DMS 273 (cell line): ENCODE data around the gene RHOV.
"Not testable (repeated sequence)": the region's sequence is repeated elsewhere in the genome, so short reads cannot be mapped to it uniquely, and the experiment has no call there.

ENCODE experiments used
- DNase-seq: peaks from one replicate; lab custom pipeline; 2025; ENCODE audit not compliant: unreplicated experiment; lab: John Stamatoyannopoulos, UW

RHOV gene

DNA sequence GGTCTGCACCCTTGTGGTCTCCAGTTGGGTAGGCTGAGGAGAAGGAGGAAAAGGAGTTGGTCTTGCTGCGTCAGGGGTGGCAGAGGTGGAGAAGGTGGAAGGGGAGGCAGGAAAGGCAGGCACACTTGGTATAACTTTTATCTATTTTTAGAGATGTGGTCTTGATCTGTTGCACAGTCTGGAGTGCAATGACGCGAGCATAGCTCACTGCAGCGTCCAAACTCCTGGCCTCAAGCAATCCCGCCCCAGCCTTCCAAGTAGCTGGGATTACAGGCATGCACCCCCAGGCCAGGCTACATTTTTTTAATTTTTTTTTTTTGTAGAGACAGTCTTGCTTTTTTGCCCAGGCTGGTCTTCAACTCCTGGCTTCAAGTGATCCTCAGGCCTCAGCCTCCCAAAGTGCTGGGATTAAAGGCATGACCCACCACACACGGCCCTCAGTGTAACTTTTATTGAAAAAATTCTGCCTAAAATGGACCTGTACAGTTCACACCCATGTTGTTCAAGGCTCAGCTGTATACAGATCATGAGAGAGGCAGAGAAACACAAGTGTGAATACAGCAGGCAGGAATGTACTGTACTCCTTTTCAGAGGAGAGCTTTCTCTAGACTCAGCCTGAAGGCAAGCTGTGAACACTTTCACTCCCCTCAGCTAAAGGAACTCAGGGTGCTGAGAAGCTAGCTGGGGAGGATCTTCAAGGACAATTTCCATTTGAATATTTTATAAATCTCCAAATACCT lies 2.1 kb upstream of the RHOV start:
- DNase-seq: no peak

- no peak for DNase-seq
These were observed 992 bp downstream of the RHOV start for GRCh38 chr15:40872791-40873693.

- no peak for DNase-seq
These were observed 2.1 kb downstream of the RHOV start for GRCh38 chr15:40871749-40872617.

DNA sequence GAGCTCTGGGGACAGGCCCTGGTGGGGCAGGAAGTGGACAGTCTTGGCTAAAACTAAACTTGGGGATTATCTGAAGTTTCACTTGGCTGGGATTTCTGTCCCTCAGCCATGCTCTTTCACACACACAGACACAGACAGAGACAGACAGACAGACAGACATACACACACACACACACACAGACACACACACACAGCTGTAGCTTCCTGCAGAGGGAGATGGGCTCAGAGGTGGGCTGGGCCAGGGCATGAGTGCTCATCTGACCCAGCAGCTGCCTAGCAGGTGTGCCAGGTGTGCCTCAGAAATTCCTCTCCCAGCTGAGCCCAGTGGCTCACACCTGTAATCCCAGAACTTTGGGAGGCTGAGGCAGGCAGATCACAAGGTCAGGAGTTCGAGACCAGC lies 3.3 kb downstream of the RHOV start:
- DNase-seq: no peak

DNA sequence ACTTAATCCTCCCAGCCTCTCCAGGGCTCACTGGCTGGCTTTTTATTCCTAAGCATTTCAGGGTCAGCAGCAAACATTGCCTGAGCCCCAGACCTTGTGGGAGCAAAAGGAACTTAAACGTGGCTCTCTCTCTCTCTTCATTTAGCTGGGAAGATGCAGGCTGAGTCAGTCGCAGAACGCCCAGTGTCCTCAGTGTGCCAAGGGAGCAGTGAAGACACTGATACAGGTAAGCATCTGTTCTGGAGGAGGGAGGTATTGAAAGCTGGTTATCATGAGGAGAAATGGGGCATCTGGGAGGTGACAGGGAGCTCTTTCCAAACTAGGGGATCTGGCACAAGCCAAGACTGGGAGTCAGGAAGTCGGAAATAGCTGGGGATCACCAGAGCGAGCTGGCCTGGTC lies 4.3 kb downstream of the RHOV start:
- DNase-seq: no peak

GRCh38 chr15:40867199-40867598 lies 6.8 kb downstream of the RHOV start:
- no peak for DNase-seq

DNA sequence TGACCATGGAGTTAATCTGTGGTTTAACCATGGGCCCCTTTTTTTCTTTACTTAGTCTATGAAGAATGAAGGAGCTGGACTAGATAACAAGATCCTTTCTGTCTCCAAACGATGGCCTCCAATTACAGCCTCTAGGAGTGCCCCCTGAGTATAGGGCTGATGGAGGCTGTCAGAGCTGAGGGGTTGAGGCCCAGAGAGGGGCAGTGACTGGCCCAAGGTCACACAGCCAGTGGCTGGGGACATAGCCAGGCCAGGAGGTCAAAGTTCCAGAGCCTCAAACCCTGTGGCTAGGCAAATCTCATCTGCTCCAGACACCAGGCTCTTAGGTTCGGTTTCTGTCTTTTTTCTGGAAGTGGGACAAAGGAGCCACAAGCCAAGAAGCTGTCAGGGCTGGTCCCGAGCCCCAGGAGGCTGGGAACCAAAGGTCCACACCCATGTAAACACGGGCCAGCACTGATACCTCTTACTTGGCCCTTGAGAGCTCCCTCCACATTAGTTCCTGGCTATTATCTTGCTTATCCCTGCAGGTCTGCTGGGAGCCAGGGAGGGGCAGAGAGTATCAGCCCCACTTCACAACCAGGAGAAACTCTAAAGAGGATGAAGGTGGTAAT lies 10.3 kb downstream of the RHOV start:
- DNase-seq: no peak

- not testable (repeated sequence) for DNase-seq
These were observed 12.9 kb downstream of the RHOV start for GRCh38 chr15:40861147-40861546.

GRCh38 chr15:40859206-40859851 lies 14.7 kb downstream of the RHOV start:
- DNase-seq: peak; percentile 83

GRCh38 chr15:40858706-40859105 lies 15.3 kb downstream of the RHOV start:
- no peak for DNase-seq

GRCh38 chr15:40857601-40858341 lies 16.3 kb downstream of the RHOV start:
- DNase-seq: peak; percentile 79

DNA sequence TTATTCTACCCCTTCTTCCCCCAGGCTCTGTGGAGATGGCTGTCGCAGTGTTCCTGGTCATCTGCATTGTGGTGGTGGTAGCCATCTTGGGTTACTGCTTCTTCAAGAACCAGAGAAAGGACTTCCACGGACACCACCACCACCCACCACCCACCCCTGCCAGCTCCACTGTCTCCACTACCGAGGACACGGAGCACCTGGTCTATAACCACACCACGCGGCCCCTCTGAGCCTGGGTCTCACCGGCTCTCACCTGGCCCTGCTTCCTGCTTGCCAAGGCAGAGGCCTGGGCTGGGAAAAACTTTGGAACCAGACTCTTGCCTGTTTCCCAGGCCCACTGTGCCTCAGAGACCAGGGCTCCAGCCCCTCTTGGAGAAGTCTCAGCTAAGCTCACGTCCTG lies 17.3 kb downstream of the RHOV start:
- DNase-seq: no peak

DNA sequence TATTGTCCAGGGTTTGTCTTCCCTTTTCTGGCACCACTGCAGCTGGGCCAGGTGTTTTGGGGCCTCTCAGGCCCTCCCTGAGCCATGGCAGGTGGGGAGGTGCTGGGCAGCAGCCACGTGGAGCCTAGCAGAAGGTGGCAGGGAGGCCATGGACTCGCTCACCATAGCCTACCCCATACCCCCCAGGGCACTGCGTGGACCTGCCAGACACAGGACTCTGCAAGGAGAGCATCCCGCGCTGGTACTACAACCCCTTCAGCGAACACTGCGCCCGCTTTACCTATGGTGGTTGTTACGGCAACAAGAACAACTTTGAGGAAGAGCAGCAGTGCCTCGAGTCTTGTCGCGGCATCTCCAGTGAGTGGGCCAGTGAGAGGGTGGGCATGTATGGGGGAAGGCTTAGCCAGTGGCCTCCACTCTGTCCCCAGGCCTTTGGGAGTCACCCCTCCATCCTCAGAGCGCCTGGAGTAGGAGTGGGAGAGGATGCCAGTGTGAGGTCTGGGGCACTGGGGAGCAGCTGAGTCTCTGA lies 18.3 kb downstream of the RHOV start:
- no peak for DNase-seq

DNA sequence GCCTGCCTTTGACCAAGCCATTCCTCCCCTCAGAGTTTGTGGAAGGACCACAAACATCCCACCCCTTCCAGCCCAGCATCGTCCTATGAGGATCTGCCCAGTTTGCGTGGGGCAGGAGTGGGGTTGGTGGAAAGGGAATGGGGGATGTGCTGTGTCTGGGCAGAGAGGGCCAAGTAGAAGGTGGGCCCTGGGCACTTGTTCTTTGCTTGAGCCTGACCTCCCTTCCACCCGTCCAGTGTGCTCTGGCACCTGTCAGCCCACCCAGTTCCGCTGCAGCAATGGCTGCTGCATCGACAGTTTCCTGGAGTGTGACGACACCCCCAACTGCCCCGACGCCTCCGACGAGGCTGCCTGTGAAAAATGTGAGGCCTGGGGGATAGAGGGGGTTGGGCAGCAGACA lies 19.9 kb downstream of the RHOV start:
- DNase-seq: no peak

GRCh38 chr15:40853241-40853890 lies 20.7 kb downstream of the RHOV start:
- DNase-seq: no peak

DNA sequence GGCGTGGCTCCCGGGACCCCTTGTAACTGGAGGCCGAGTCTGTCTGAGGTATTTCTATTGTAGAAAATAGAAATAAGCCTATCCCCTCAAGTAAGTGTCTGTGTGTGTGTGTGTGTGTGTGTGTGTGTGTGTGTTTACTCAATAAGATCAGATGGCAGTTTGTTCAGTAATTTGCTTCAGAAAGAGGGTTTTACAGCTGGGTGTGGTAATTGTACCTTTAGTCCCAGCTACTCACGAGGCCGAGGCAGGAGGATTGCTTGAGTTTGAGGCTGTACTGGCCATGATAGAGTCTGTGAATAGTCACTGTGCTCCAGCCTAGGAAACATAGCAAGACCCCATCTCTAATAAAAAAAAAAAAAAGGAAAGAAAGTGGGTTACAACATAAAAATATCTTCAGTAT lies 21.5 kb downstream of the RHOV start:
- DNase-seq: no peak

DNA sequence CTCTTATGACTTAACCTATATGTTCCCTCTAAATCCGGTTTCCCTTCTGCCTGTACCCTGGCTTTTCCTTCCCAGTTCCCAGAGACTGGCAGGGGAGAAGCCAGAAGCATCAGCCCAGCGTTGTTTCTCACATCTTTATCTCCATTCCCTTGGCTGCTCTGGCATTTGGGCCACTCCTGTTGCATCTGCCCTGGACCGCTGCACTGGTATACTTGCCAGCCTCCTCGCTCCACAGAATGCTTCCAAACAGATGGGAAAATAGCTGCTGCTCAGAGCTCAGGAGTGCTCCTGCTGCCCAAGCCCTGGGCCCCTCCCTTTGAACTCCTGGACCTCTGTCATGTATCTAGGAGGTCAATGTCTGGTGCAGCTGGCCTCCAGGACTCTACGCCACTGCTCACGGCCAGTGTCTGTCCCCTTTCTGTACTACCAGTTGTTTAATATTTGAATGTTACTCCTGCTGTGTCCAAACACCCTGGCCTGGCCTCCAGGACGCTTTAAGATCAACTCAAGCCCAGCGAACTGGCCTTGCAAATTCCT lies 23.4 kb downstream of the RHOV start:
- peak; percentile 36 for DNase-seq

GRCh38 chr15:40847223-40847961 lies 26.6 kb downstream of the RHOV start:
- DNase-seq: peak; percentile 54
